NCI-H128 (cell line): ENCODE measurements around the gene OR10AD1.
"Not testable (repeated sequence)": the region's sequence is repeated elsewhere in the genome, so short reads cannot be mapped to it uniquely, and the experiment has no call there.

Experiments used
- DNase-seq: peaks from one replicate; lab custom pipeline; 2025; ENCODE audit not compliant: unreplicated experiment; lab: John Stamatoyannopoulos, UW

OR10AD1 gene, protein sequence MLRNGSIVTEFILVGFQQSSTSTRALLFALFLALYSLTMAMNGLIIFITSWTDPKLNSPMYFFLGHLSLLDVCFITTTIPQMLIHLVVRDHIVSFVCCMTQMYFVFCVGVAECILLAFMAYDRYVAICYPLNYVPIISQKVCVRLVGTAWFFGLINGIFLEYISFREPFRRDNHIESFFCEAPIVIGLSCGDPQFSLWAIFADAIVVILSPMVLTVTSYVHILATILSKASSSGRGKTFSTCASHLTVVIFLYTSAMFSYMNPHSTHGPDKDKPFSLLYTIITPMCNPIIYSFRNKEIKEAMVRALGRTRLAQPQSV

DNA sequence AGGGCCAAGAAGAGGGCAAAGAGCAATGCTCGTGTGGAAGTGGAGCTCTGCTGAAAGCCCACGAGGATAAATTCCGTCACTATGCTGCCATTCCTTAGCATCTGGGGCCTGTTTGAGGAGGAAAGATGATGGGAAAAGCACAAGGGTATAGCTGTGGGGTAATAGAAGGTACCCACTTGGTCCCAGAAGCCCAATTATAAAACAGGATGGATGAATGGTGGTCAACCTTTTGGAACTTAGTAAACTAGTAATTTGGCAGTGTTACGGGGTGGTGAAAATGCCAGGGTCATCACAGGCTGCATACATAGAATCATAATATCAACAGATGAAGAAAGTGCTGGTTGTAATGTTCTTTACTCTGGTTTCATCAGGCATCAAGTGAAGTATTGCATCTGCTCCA is at the start of gene OR10AD1:
TSS of gene OR10AD1 (minus strand) at position 101 of the 400 bp plus-strand sequence. CDS start at position 101, 0 bp downstream.
- DNase-seq = no peak

DNA sequence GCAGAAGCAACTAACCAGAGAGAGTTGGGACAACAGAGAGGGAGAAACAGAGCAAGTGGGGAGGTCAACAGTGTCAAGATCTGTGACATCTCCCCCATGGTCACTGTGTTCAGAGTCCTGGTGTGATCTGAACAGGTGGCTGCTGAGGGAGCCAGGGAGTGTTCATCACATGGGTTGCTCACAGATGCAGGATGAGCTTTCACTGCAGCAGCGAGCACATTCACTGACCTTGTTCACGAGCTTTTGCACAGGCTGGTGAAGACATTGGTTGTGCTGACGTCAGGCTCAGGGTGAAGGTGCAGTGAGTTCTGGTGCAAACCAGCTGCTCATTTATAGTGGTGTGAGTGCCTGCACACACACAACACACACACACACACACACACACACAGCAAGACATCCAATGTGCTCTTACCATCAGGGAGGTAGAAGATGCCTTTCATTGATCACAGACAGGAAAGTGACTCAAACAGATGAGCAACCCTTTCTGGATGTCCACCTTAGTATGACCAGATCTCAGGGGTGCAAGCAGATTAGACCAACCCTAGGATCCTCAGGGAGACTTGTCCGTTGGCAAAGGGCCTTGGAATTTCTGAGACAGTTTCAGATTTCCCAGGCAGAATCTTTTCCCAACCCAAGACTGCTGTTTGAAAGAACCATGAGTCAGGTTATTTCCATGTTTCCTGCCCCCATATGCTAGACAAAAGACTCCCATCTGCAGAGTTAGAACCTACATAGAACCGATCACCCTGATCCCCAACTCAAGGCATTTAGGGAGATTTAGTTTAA is 44.3 kb upstream of the OR10AD1 start:
- DNase-seq = no peak

DNA sequence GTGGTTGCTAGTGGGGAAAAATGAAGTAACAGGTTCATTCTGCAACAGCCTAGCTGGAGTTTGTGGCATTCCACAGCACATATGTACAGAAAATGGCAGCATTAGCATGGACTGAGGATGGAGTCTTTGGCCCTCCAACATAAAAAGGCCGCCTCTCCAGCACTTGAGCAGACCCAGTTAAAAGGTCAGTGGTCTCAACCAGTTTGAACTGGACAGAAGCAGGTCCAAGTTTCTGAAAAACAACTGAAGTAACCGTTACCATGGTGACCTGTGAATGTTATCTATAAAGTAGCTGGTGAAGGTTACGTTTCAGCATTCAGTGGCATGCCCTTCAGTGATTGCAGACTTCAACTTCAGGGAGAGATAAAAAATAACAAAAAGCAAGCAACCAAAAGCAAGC is 34.1 kb upstream of the OR10AD1 start:
- DNase-seq = no peak

DNA sequence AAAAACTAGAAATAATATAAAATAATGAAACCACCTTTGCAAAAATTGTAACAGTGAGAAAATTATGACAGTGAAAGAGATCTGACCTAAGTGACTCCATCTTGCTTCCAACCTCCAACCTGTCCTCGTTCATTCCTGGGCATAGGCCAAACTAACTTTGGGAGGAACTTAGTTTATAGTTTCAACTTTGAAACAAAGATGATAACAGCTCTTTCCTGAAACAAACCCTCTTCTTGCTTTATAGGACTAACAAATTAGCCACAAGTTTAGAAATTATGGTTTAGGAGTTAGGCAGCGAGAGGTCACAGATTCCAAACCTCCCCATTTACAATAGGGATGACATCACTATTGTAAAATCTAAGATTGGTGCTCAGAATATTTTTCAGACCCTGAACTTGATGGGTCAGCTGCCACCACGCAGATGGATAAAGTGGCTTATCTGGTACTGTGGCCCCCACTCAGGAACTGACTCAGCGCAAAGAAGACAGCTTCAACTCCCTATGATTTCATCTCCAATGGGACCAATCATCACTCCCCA is 32.8 kb upstream of the OR10AD1 start:
- no peak for DNase-seq

DNA sequence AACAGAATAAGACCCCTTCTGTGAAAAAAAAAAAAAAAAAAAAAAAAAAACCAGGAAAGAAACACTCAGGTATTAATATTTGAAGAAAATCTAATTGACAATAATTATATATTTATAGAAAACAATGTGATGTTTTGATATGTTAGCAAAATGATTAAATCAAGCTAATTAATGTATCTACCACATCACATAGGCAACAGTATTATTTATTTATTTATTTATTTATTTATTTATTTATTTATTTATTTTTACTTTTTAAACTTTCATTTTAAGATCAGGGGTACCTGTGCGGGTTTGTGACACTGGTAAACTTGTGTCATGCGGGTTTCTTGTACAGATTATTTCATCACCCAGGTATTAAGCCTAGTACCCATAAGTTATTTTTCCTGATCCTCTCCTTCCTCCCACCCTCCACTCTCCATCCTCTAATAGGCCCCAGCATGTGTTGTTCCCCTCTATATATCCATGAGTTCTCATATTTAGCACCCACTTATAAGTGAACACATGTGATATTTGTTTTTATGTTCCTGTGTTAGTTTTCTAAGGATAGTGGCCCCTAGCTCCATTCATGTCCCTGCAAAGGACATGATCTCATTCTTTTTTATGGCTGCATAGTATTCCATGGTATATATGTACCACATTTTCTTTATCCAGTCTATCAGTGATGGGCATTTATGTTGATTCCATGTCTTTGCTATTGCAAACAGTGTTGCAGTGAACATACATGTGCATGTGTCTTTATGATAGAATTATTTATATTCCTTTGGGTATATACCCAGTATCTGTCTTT is 28.3 kb upstream of the OR10AD1 start:
- DNase-seq = not testable (repeated sequence)

DNA sequence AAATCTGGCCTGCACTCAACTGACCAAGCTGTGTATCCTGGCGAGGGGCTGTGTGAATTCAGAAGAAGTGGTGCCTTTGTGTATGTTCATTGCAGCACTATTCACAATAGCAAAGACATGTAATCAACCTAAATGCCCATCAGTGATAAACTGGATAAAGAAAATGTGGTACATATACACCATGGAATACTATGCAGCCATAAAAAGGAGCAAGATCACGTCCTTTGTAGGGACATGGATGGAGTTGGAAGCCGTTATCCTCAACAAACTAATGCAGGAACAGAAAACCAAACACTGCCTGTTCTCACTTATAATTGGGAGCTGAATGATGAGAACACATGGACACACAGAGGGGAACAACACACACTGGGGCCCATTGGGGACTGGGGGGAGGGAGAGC is 21.4 kb upstream of the OR10AD1 start:
- not testable (repeated sequence) for DNase-seq

DNA sequence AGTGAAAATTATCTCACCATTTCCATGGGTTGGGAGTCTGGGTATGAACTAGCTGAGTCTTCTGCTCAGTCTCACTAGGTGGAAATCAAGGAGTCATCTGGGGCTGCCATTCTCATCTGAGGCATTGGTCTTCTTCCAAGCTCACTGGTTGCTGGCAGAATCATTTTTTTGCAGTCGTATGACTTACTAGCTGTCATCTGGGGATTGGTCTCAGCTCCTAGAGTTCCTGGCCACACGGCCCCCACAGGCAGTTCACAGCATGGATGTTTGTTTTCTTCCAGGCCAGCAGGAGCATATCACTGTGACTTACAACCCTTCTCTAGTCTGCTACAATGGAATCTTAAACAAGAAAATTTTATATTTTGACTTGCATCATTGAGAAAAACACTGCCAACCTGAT is 18.6 kb upstream of the OR10AD1 start:
- DNase-seq = no peak

DNA sequence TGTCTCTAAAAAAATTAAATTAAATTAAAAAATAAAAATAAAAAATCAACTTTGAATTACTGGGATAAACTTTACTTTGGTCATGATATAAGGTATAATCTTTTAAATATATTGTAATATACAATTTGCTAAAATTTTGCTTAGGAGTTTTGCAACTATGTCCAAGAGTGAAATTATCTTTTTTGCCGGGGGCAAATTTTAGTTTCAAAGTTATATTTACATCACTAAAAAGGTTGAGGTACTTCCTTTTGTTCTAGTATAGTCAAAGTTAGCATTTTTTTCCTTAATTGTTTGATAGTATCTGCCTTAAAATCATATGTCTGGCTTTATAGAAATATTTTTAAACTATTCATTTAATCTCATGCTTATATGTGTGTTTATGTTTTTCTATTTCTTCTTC is 17.6 kb upstream of the OR10AD1 start:
- DNase-seq = no peak

DNA sequence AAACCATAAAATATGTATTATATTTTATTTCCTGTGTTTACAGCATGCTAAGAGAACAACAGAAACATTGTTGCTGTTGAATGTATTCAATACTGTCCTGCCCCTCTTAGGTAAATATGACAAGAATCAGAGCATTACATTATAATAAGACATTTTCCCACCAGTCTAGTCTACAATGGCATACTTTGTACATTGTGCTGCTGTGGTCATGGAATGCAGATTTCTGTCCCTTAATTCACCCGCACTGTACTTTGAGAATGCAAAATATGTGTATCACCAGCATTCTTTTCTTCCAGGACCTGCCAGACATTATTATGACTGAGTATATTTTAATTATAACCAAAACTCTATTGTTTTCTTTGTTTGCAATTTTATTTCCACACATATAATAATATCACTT is 16.5 kb upstream of the OR10AD1 start:
- DNase-seq = no peak

DNA sequence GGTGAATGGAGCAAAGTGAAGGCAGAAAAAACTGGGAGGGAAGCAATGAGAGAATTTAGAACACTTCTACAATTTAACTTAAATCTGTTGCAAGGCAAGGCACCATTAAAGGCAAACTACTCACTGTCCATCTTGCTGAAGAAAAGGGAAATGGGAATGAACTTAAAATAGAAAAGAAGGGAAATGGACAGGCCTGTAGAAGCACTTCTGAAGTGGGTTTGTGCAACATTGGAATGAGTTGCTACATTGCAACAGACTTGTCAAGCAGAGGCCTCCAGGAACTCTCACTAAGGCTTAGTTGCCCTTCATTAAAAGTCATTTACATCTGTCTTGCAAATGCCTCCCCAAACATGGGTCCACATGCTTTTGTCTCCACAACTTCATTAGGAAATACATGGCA is 13.7 kb upstream of the OR10AD1 start:
- DNase-seq = no peak

DNA sequence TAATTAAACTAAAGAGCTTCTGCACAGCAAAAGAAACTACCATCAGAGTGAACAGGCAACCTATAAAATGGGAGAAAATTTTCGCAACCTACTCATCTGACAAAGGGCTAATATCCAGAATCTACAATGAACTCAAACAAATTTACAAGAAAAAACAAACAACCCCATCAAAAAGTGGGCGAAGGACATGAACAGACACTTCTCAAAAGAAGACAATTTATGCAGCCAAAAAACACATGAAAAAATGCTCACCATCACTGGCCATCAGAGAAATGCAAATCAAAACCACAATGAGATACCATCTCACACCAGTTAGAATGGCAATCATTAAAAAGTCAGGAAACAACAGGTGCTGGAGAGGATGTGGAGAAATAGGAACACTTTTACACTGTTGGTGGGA is 6.4 kb upstream of the OR10AD1 start:
- not testable (repeated sequence) for DNase-seq

DNA sequence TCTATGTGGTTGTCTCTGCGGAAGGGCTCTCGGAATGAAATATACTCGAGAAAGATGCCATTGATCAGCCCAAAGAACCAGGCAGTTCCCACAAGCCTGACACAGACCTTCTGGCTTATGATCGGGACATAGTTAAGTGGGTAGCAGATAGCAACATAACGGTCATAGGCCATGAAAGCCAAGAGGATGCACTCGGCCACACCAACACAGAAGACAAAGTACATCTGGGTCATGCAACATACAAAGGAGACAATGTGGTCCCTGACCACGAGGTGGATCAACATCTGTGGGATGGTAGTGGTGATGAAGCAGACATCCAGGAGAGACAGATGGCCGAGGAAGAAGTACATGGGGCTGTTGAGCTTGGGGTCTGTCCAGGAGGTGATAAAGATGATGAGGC is 326 bp downstream of the OR10AD1 start:
- no peak for DNase-seq

DNA sequence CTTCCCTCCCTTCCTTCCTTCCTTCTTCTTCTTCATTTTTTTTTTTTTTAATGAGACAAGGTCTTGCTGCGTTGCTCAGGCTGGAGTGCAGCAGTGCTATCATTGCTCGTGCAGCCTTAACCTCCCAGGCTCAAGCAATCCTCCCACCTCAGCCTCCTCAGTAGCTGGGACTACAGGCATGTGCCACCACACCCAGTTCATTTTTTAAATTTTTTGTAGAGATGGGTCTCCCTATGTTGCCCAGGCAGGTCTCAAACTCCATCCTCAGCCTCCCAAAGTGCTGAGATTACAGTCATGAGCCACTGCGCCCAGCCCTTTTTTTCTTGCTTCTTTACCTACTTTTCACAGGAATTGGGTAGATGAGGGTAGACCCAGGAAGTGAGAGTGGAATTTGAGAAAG is 1.6 kb downstream of the OR10AD1 start:
- DNase-seq = no peak

DNA sequence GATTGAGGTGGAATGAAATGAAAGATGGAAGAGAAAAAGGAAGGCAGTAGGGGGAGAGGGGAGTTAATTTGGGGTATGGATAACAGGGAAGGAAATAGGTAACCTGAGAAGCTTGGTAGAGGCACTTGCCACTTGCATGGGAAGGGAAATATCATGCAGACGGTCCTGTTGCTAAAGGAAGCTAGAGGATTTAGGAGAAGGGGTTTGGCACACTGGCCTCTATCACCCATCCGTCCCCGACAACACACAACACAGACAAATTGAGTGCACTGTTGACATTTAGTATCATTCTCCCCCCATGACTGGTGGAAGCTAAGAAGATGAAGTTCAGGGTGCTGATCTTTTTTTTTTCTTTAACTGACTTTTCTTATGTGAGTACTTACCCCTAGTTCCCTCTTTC is 2.0 kb downstream of the OR10AD1 start:
- no peak for DNase-seq

DNA sequence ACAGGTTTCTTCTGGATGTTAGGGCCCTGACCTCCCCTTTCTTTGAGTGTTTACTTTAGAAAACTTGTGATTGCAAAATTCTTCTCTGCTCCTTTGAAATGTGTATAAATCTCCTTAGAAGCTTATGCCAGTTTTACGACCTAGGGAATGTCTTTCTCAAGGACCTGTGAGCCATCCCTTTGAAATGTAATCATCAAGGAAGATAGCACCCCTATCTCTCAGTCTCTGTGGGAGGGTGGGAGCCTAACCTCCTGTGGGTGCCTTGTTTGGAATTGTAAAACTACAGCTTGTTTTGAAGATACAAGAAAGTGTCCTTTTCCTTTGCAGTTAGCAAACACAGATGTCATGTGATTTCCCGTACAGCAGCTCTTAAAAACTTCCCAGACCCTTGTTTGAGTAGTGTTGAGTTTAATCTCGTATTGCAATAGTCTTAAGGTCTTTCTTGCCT is 3.3 kb downstream of the OR10AD1 start:
- DNase-seq = no peak

DNA sequence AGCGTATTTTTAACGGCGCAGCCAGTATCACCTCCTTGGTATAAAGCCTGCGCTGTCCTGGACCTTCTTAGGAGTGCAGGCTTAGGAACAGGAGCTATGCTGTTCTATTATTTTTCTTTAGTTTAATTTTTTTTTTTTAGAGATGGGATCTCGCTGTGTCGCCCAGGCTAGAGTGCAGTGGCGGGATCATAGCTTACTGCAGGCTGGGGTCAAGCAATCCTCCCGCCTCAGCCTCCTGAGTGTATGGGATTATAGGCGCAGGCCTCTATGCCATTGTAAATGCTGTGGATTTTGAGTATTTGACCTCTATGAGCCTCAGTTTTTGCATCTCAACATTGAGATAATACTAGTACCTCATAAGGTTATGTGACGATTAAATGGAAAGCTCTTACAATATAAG is 4.1 kb downstream of the OR10AD1 start:
- DNase-seq = no peak

DNA sequence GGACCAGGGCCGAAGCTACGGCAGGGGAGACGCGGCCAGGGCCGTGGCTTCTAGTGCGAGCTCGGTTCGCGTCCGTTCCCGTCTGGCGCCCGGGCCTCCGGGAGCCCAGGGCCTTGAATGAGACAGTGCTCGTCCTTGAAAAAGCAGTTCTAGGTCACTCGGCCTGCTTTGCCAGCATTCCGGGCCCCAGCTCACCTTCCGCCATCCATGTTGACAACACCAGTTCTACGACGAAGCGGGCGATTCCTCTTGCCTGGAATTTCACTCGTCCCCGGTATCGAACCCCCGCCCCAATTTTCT is 4.5 kb downstream of the OR10AD1 start:
- no peak for DNase-seq

DNA sequence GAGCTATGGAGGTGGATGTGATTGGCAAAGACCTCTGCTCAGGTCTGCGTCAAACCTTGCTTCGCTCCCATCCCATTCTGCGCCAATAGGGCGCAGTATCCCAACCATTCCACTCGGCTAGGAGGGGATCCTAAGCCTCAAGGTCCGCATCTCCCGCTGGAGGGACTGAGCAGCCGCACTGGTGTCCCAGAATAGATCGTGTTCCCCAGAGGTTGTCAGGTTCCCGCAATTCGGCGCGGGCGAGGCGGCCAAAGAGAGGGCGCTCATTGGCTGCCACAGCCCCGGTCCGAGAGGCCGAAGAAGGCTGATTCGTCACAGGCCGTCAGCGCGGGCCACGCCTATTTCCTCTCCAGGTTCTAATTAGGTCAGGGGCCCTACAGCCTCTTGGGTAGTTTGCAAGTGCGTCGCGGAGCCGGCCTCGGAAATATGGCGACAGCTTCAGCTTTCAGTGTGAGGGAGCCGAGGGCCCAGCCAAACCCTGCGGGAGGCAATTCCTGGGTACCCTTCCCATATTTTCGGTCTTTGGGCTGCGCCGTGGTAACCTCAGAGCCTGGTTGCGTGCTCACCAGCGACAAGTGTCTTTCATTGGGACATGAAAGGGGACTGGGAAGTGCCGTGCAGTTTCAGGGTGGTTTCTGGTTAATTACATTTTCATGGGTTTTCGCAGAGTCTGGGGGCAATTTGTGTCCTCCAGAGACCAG is 5.0 kb downstream of the OR10AD1 start:
- DNase-seq = no peak

DNA sequence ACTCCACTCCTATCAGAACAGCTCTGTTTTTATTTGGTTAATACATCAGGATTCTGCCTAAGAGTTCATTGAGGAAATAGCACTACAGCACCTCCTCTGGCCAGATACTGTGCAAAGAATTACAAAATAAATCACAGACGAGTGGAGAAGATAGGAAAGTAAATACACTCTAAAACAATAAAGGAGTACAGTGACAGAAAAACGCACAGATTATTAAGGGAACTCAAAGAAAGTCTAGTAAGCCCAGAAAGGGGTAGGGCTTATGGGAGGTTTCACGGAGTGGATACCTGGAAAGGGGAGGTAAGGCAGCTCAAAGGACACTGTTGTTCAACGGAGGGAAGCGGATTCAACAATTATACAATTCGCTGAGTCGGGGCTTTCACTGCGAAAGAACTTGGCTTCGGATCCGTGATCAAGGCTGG is 5.5 kb downstream of the OR10AD1 start:
- no peak for DNase-seq

DNA sequence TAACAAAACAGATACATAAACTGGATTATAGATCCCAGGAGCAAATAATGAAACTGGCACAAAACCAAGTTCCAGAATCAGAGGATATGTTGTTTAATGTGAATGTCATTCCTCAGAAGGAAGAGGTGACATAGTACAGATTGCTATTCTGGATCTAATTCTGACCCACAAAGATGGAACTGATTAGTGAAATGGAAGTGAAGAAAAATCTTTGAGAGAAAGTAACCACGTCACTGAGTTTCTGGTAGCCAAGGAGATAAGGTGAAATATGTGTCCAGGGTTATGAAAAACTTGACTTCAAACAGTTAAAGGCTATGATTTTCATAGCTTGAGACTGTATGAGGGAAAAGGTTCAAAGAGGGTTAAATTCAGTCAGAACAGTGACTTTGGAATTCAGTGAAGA is 8.3 kb downstream of the OR10AD1 start:
- no peak for DNase-seq

DNA sequence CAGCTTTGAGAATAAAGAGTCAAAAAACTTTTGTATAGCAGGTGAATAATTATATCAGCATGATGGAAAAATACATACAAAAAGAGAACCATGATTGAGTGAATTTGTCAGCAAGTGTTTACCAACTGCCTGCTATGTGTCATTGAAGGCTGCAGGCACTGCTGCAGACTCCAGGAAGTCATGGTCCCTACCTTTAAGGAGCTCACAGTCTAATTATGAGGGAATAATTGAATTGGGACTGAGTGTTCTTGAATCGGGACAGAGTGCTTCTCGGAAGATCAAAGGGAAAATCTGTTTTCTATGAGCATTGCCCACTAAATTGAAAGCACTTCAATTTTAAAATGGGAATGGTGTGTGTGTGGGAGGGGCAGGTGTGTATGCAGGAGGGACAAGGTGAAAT is 9.5 kb downstream of the OR10AD1 start:
- no peak for DNase-seq
